Nephron progenitor cell (in vitro differentiated cells): Measurements from ENCODE around the gene ANO10.
"Not testable (repeated sequence)": the region's sequence is repeated elsewhere in the genome, so short reads cannot be mapped to it uniquely, and the experiment has no call there.

Source experiments
- DNase-seq: peaks from one replicate; pipeline ENCODE4 v3.0.0; 2021
- H3K27ac Mint-ChIP-seq: 2 replicates; pipeline ENCODE4 v1.8.0; 2021; ENCODE audit warnings: mild to moderate bottlenecking, moderate library complexity, mixed read lengths
- H3K27me3 Mint-ChIP-seq: 2 replicates; pipeline ENCODE4 v1.8.0; 2021; ENCODE audit warnings: mild to moderate bottlenecking, low read depth, mixed read lengths; ENCODE audit not compliant: poor library complexity
- H3K36me3 Mint-ChIP-seq: 2 replicates; pipeline ENCODE4 v1.8.0; 2021; ENCODE audit warnings: low read depth, mixed read lengths
- H3K4me1 Mint-ChIP-seq: 2 replicates; pipeline ENCODE4 v1.8.0; 2021; ENCODE audit warnings: mixed read lengths
- H3K4me3 Mint-ChIP-seq: 2 replicates; pipeline ENCODE4 v1.8.0; 2021; ENCODE audit warnings: mild to moderate bottlenecking, moderate library complexity, mixed read lengths
- H3K9me3 Mint-ChIP-seq: 2 replicates; pipeline ENCODE4 v1.8.0; 2021; ENCODE audit warnings: mild to moderate bottlenecking, moderate library complexity, mixed read lengths
- TF ChIP-seq, protein P1 (sequence below): fragments of 200-600 bp; sonication (generic); IDR thresholded peaks from 2 replicates; pipeline ENCODE4 v1.5.0; 2021; ENCODE audit warnings: antibody characterized with exemption

Gene ANO10

DNA sequence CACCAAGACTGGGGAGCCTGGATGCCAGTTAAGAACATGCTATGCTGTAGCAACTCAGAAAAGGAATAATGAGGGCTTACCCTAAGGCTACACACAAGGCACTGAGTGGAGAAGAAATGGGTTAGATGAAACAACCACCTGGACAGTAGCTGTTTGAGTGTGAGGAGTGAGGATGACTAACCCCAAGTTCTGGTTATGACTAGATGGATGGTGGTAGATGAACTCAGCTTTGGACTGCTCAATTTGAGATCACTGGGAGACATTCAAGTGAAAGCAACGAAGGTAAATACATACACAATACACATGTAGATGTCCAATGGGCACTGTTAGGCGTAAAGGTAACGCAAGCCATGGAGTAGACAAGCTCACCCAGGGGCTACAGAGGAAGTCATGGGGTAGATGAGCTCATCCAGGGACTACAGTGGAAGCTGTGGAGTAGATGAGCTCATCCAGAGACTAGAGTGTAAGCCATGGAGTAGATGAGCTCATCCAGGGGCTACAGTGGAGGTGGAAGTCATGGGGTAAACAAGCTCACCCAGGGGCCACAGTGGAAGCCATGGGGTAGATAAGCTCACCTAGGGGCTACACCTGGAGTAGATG is 98.3 kb downstream of the ANO10 start:
- H3K4me3 Mint-ChIP-seq = no peak overlapping the region

DNA sequence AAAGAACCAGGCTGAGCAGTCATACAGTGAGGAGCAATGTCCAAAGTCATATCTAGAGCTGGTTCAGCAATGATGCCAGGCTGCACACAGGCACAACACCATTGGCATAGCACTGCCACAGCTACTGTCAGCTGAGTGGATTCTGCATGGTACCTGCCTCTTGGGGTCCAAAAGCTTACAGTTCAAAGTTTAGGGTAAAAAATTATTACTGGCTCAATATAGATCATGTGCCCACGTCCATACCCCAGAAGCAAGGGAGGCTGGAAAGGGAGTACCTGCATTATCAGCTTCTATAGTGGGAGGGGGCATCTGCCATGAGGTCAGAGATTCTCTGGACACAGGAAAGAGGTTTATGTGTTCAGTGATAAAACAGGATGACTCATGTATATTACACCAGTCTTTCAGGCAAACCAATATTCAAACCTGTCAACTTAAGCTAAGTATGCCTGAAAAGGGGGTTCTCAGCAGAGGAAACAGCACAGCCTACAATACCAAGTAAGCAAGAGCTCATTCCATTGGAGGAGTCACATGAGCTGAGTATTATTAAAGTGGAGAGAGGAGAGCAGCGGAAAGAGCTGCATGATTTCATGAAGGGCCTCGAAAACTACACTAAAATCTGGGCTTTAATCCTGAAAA is 99.0 kb downstream of the ANO10 start:
- no peaks in the 10 kb centered on the region for H3K27me3 Mint-ChIP-seq
- no peak overlapping the region for H3K27ac Mint-ChIP-seq
- no peak for DNase-seq
- H3K36me3 Mint-ChIP-seq = peaks cover 53% of the 10 kb centered on the region
- TF ChIP-seq, protein P1, sequence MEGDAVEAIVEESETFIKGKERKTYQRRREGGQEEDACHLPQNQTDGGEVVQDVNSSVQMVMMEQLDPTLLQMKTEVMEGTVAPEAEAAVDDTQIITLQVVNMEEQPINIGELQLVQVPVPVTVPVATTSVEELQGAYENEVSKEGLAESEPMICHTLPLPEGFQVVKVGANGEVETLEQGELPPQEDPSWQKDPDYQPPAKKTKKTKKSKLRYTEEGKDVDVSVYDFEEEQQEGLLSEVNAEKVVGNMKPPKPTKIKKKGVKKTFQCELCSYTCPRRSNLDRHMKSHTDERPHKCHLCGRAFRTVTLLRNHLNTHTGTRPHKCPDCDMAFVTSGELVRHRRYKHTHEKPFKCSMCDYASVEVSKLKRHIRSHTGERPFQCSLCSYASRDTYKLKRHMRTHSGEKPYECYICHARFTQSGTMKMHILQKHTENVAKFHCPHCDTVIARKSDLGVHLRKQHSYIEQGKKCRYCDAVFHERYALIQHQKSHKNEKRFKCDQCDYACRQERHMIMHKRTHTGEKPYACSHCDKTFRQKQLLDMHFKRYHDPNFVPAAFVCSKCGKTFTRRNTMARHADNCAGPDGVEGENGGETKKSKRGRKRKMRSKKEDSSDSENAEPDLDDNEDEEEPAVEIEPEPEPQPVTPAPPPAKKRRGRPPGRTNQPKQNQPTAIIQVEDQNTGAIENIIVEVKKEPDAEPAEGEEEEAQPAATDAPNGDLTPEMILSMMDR = no peak
- H3K4me3 Mint-ChIP-seq = no peak overlapping the region
- H3K9me3 Mint-ChIP-seq = peaks cover 37% of the 10 kb centered on the region
- H3K4me1 Mint-ChIP-seq = no peaks in the 10 kb centered on the region

More for the DNA sequence above, 98.3 kb downstream of the ANO10 start:
- peaks cover 36% of the 10 kb centered on the region for H3K9me3 Mint-ChIP-seq
- no peak overlapping the region for H3K27ac Mint-ChIP-seq
- H3K36me3 Mint-ChIP-seq = peaks cover 53% of the 10 kb centered on the region
- TF ChIP-seq, protein P1 = no peak
- no peaks in the 10 kb centered on the region for H3K4me1 Mint-ChIP-seq
- DNase-seq = no peak
- no peaks in the 10 kb centered on the region for H3K27me3 Mint-ChIP-seq

GRCh38 chr3:43521941-43522340 is 99.9 kb downstream of the ANO10 start:
- Mint-ChIP-seq H3K27me3 (no peaks in the 10 kb centered on the region), H3K4me3 (no peak overlapping the region), H3K9me3 (peaks cover 33% of the 10 kb centered on the region), H3K4me1 (no peaks in the 10 kb centered on the region), H3K36me3 (peaks cover 50% of the 10 kb centered on the region), H3K27ac (no peak overlapping the region)
- no peak for DNase-seq
- TF ChIP-seq, protein P1 = no peak

DNA sequence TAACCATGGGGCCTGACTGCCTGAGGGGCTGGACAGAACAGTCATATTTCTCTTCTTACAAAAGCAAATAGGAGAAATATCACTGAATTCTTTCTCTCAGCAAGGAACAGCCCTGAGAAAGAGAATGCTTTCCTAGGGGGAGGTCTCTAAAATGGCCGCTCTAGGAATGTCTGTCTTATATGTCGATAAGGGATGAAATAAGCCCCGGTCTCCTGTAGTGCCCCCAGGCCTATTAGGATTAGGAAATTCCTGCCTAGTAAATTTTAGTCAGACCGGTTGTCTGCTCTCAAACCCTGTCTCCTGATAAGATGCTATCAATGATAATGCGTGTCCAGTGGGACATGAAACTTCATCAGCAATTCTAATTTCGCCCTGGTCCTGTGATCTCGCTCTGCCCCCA is 103.3 kb downstream of the ANO10 start:
- H3K27me3 Mint-ChIP-seq, H3K4me1 Mint-ChIP-seq, H3K4me3 Mint-ChIP-seq, H3K27ac Mint-ChIP-seq, DNase-seq: not testable (repeated sequence)
- Mint-ChIP-seq H3K9me3 (peaks cover 33% of the 10 kb centered on the region), H3K36me3 (peaks cover 54% of the 10 kb centered on the region)

- Mint-ChIP-seq H3K4me3 (no peak overlapping the region), H3K9me3 (peaks cover 30% of the 10 kb centered on the region), H3K4me1 (no peaks in the 10 kb centered on the region), H3K27me3 (no peaks in the 10 kb centered on the region), H3K27ac (peak overlapping the region; percentile 10), H3K36me3 (peaks cover 50% of the 10 kb centered on the region)
- TF ChIP-seq, protein P1 = no peak
- no peak for DNase-seq
Observed at GRCh38 chr3:43515970-43516635, 105.7 kb downstream of the ANO10 start.

- no peak overlapping the region for H3K4me3 Mint-ChIP-seq
- no peak for DNase-seq
- H3K27ac Mint-ChIP-seq = no peak overlapping the region
- H3K9me3 Mint-ChIP-seq = peaks cover 25% of the 10 kb centered on the region
- H3K36me3 Mint-ChIP-seq = peaks cover 42% of the 10 kb centered on the region
- TF ChIP-seq, protein P1 = no peak
- no peaks in the 10 kb centered on the region for H3K27me3 Mint-ChIP-seq
- no peaks in the 10 kb centered on the region for H3K4me1 Mint-ChIP-seq
Observed at GRCh38 chr3:43515208-43515917, 106.4 kb downstream of the ANO10 start.
